Measurements from ENCODE around the gene ABL1. TPM values are rescaled to one million over a fixed set of nuclear protein-coding genes. Genes with fewer than 3 reads are reported as not detected.

Gene ABL1
- total RNA-seq, 4 donors from 2014 or later: 37.2 to 61.8 (median 56.2) TPM

- TF ChIP-seq, protein P1, sequence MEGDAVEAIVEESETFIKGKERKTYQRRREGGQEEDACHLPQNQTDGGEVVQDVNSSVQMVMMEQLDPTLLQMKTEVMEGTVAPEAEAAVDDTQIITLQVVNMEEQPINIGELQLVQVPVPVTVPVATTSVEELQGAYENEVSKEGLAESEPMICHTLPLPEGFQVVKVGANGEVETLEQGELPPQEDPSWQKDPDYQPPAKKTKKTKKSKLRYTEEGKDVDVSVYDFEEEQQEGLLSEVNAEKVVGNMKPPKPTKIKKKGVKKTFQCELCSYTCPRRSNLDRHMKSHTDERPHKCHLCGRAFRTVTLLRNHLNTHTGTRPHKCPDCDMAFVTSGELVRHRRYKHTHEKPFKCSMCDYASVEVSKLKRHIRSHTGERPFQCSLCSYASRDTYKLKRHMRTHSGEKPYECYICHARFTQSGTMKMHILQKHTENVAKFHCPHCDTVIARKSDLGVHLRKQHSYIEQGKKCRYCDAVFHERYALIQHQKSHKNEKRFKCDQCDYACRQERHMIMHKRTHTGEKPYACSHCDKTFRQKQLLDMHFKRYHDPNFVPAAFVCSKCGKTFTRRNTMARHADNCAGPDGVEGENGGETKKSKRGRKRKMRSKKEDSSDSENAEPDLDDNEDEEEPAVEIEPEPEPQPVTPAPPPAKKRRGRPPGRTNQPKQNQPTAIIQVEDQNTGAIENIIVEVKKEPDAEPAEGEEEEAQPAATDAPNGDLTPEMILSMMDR (IDR thresholded peaks at IDR 0.05; ENCODE audit: low read depth): no peak
These were observed 12.5 kb downstream of the ABL1 start for GRCh38 chr9:130847306-130848217.

- TF ChIP-seq, protein P1 (IDR thresholded peaks at IDR 0.05; ENCODE audit: low read depth): no peak
These were observed 14.3 kb downstream of the ABL1 start for GRCh38 chr9:130849356-130849755.

GRCh38 chr9:130852801-130853200 lies 17.7 kb downstream of the ABL1 start:
- TF ChIP-seq, protein P1 (IDR thresholded peaks at IDR 0.05; ENCODE audit: low read depth): no peak

GRCh38 chr9:130854092-130854491 lies 19.0 kb downstream of the ABL1 start:
- TF ChIP-seq, protein P1 (IDR thresholded peaks at IDR 0.05; ENCODE audit: low read depth): no peak

DNA sequence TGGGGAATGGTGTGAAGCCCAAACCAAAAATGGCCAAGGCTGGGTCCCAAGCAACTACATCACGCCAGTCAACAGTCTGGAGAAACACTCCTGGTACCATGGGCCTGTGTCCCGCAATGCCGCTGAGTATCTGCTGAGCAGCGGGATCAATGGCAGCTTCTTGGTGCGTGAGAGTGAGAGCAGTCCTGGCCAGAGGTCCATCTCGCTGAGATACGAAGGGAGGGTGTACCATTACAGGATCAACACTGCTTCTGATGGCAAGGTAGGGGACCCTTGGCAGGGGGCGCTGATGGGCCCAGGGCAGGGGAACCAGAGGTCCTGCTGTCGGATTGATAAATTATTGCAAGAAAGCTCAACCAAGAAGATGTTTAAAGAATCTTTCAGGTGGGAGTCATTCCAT lies 19.8 kb downstream of the ABL1 start:
- TF ChIP-seq, protein P1 (IDR thresholded peaks at IDR 0.05; ENCODE audit: low read depth): no peak

DNA sequence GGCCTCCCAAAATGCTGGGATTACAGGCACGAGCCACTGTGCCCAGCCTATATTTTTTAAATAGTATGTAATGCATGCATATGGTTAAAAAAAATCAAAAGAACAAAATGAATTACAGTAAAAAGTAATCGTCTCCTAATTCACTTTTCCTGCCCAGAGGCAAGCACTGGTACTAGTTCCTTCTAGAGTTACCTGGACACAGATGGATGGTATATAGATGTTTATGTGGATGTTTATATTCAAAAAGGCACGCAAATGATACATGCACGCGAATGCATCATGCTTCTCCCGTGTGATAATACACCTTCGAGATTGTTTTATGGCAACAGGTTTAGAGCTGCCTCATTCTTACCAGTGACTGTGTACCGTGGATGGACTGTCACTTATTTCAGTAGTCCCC lies 21.4 kb downstream of the ABL1 start:
- TF ChIP-seq, protein P1 (IDR thresholded peaks at IDR 0.05; ENCODE audit: low read depth): no peak

GRCh38 chr9:130857864-130858738 lies 23.0 kb downstream of the ABL1 start:
- TF ChIP-seq, protein P1 (IDR thresholded peaks at IDR 0.05; ENCODE audit: low read depth): no peak
